Hepatocyte (in vitro differentiated cells): ENCODE data around the gene CD34. TPM values are rescaled to one million over a fixed set of nuclear protein-coding genes. Genes with fewer than 3 reads are reported as not detected.
"Not testable (repeated sequence)": the region's sequence is repeated elsewhere in the genome, so short reads cannot be mapped to it uniquely, and the experiment has no call there.

ENCODE experiments used
- DNase-seq: peaks from one replicate; pipeline ENCODE4 v3.0.0-alpha.2; 2016; ENCODE audit warnings: low spot score
- H2AFZ ChIP-seq: fragments of 200-600 bp; sonication (generic); 2 replicates; pipeline ENCODE4 v1.6.0; 2016; ENCODE audit warnings: antibody characterized with exemption, mild to moderate bottlenecking
- H3K27ac ChIP-seq: fragments of 200-600 bp; sonication (generic); 2 replicates; pipeline ENCODE4 v1.5.1; 2016; ENCODE audit warnings: mild to moderate bottlenecking
- H3K27me3 ChIP-seq: fragments of 200-600 bp; sonication (generic); 2 replicates; pipeline ENCODE4 v1.6.1; 2016
- H3K36me3 ChIP-seq: fragments of 200-600 bp; sonication (generic); replicated peaks from 2 replicates; pipeline ENCODE4 v1.5.1; 2016; ENCODE audit warnings: low read depth; ENCODE audit not compliant: insufficient read depth
- H3K4me1 ChIP-seq: fragments of 200-600 bp; sonication (generic); 2 replicates; pipeline ENCODE4 v1.5.1; 2016; ENCODE audit warnings: mild to moderate bottlenecking, moderate library complexity; ENCODE audit not compliant: insufficient read depth
- H3K4me2 ChIP-seq: fragments of 200-600 bp; sonication (generic); 2 replicates; pipeline ENCODE4 v1.6.0; 2016
- H3K4me3 ChIP-seq: fragments of 200-600 bp; sonication (generic); 2 replicates; pipeline ENCODE4 v1.5.1; 2016; ENCODE audit warnings: mild to moderate bottlenecking
- H3K79me2 ChIP-seq: fragments of 200-600 bp; sonication (generic); 2 replicates; pipeline ENCODE4 v1.6.0; 2017; ENCODE audit warnings: mild to moderate bottlenecking
- H3K9me2 ChIP-seq: fragments of 200-600 bp; sonication (generic); replicated peaks from 2 replicates; pipeline ENCODE4 v1.6.0; 2017; ENCODE audit warnings: mild to moderate bottlenecking; ENCODE audit not compliant: insufficient read depth
- H3K9me3 ChIP-seq: fragments of 200-600 bp; sonication (generic); 2 replicates; pipeline ENCODE4 v1.5.1; 2016; ENCODE audit warnings: low read depth, mild to moderate bottlenecking
- H4K20me1 ChIP-seq: fragments of 200-600 bp; sonication (generic); 2 replicates; pipeline ENCODE4 v1.6.0; 2016; ENCODE audit warnings: mild to moderate bottlenecking; ENCODE audit not compliant: insufficient read depth, poor library complexity, severe bottlenecking
- CTCF ChIP-seq: fragments of 200-600 bp; sonication (generic); IDR thresholded peaks from 2 replicates; pipeline ENCODE4 v1.5.1; 2016; ENCODE audit warnings: antibody characterized with exemption, mild to moderate bottlenecking; ENCODE audit not compliant: poor library complexity
- EZH2 ChIP-seq: fragments of 200-600 bp; sonication (generic); IDR thresholded peaks from 2 replicates; pipeline ENCODE4 v1.6.1; 2016; ENCODE audit warnings: antibody characterized with exemption, mild to moderate bottlenecking, borderline replicate concordance
- EZH2phosphoT487 ChIP-seq: fragments of 200-600 bp; sonication (generic); IDR thresholded peaks from one replicate; pipeline ENCODE4 v1.6.1; 2018; ENCODE audit warnings: antibody characterized with exemption, mild to moderate bottlenecking, low read depth, moderate library complexity; ENCODE audit not compliant: unreplicated experiment, severe bottlenecking
- WGBS: methylation state at CpG from one replicate; pipeline ENCODE4 v1.1.6; 2016; ENCODE audit warnings: low lambda C conversion rate; ENCODE audit errors: missing lambda C conversion rate; 5-methylcytosine and 5-hydroxymethylcytosine counted together
- polyA plus RNA-seq: library from polyadenylated mRNA; unstranded; fragments of >200 nt; fragmentation: Nextera tagmentation; extraction: Ambion mirVana; gene quantifications from 2 replicates; pipeline ENCODE4 v1.2.1, GENCODE V29; 2016
- total RNA-seq: library from RNA; depleted of rRNA; stranded (reverse); fragments of >200 nt; gene quantifications from 2 replicates; pipeline ENCODE4 v1.2.3, GENCODE V29; 2014

The CD34 gene
- total and polyA plus RNA-seq, 2 experiments from 2014 or later = 0.90 to 2.4 TPM

GRCh38 chr1:207944571-207944970, 33.6 kb upstream of the CD34 start:
- Histone ChIP-seq H3K4me1 (no peaks in the 10 kb centered on the region), H3K9me2 (no peaks in the 10 kb centered on the region), H3K4me3 (no peak overlapping the region), H3K4me2 (no peak overlapping the region), H2AFZ (no peak overlapping the region), H3K36me3 (no peaks in the 10 kb centered on the region), H3K27me3 (no peaks in the 10 kb centered on the region), H3K79me2 (no peaks in the 10 kb centered on the region), H3K27ac (no peak overlapping the region), H4K20me1 (no peaks in the 10 kb centered on the region), H3K9me3 (no peaks in the 10 kb centered on the region)
- WGBS = 84% methylated on average over 3 of the region's 3 CpGs
- DNase-seq = no peak
- TF ChIP-seq CTCF = no peak
- no peak for TF ChIP-seq EZH2phosphoT487

- H3K9me2 ChIP-seq, H2AFZ ChIP-seq, H3K4me2 ChIP-seq, H3K9me3 ChIP-seq, H3K4me1 ChIP-seq, H3K79me2 ChIP-seq, H3K27ac ChIP-seq, H4K20me1 ChIP-seq, H3K36me3 ChIP-seq, DNase-seq, H3K4me3 ChIP-seq, H3K27me3 ChIP-seq: not testable (repeated sequence)
- 91% methylated on average over 13 of the region's 14 CpGs for WGBS
Observed at GRCh38 chr1:207942337-207942741, 31.4 kb upstream of the CD34 start.

- H3K27me3 ChIP-seq = no peaks in the 10 kb centered on the region
- no peaks in the 10 kb centered on the region for H4K20me1 ChIP-seq
- TF ChIP-seq EZH2 (no peak), CTCF (no peak), EZH2phosphoT487 (no peak)
- H3K4me3 ChIP-seq = no peak overlapping the region
- no peak for DNase-seq
- no peaks in the 10 kb centered on the region for H3K9me2 ChIP-seq
- H3K4me2 ChIP-seq = no peak overlapping the region
- no peaks in the 10 kb centered on the region for H3K4me1 ChIP-seq
- H2AFZ ChIP-seq = no peak overlapping the region
- WGBS = 72% methylated on average over 7 of the region's 7 CpGs
- H3K9me3 ChIP-seq = no peaks in the 10 kb centered on the region
- no peak overlapping the region for H3K27ac ChIP-seq
- no peaks in the 10 kb centered on the region for H3K36me3 ChIP-seq
- H3K79me2 ChIP-seq = no peaks in the 10 kb centered on the region
Observed at GRCh38 chr1:207941665-207942064, 30.7 kb upstream of the CD34 start.

- Histone ChIP-seq H3K9me2 (no peaks in the 10 kb centered on the region), H3K27me3 (no peaks in the 10 kb centered on the region), H3K36me3 (no peaks in the 10 kb centered on the region), H3K4me3 (no peak overlapping the region), H3K9me3 (no peaks in the 10 kb centered on the region), H3K27ac (no peak overlapping the region), H4K20me1 (no peaks in the 10 kb centered on the region), H3K4me1 (no peaks in the 10 kb centered on the region), H3K79me2 (no peaks in the 10 kb centered on the region), H3K4me2 (no peak overlapping the region), H2AFZ (no peak overlapping the region)
- DNase-seq = peak; percentile 34
- 82% methylated on average over 10 of the region's 10 CpGs for WGBS
- TF ChIP-seq CTCF = no peak
- TF ChIP-seq EZH2 = no peak
- TF ChIP-seq EZH2phosphoT487 = no peak
Observed at GRCh38 chr1:207938016-207938415, 27.1 kb upstream of the CD34 start.
